GM18858 (cell line): ENCODE data around the gene PGAP1.
"Not testable (repeated sequence)": the region's sequence is repeated elsewhere in the genome, so short reads cannot be mapped to it uniquely, and the experiment has no call there.

Experiments used
- ATAC-seq: cut with Tn5 transposase; IDR thresholded peaks from one replicate; pipeline ENCODE4 v1.9.1; 2021; ENCODE audit not compliant: unreplicated experiment

Gene PGAP1

GRCh38 chr2:196952936-196953335 lies 26.4 kb upstream of the PGAP1 start:
- ATAC-seq, result no peak

DNA sequence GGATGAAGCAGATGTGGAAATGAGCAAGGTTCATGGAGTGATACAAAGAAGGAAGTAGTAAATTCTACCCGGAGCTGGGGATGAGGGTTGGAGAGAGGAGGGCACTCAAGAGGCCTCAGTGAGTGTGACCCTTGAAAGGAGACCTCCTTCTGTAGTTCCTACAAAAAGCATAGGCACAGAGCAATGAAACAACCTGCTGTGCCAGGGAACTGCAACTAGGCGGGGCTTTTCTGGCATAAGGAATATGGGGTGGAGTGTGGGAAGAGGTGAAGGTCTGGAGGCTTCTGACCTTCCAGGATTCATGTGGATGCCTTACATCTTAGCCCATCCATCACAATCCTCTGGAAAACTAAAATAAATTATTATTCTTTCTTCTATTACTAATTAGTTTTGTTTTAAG lies 25.5 kb upstream of the PGAP1 start:
- ATAC-seq, result no peak

- no peak for ATAC-seq
These were observed 22.6 kb upstream of the PGAP1 start for GRCh38 chr2:196949116-196949515.

- ATAC-seq, result peak; percentile 94
These were observed 18.1 kb upstream of the PGAP1 start for GRCh38 chr2:196944570-196944969.

- no peak for ATAC-seq
These were observed 15.0 kb upstream of the PGAP1 start for GRCh38 chr2:196941398-196942078.

DNA sequence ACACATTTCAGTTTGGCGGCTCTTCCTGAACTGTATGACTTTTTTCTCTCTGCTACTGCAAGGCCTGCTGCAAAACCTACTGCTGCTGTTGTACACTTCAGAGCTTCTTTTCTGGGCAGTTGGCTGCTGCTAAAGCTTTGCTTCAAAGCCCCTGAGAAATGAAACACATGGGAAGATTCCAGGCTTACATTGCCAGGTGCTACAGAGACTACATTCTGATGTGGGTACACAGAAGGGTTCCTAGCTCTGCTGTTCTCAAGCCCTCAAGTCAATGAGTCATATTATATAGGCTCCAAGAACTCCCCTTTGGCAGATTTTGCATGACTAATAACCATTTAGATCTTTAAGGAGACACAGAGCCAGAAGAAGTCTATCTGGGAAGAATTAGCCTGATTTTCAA lies 12.9 kb upstream of the PGAP1 start:
- no peak for ATAC-seq

- ATAC-seq, result no peak
These were observed 8.9 kb upstream of the PGAP1 start for GRCh38 chr2:196935432-196935831.

DNA sequence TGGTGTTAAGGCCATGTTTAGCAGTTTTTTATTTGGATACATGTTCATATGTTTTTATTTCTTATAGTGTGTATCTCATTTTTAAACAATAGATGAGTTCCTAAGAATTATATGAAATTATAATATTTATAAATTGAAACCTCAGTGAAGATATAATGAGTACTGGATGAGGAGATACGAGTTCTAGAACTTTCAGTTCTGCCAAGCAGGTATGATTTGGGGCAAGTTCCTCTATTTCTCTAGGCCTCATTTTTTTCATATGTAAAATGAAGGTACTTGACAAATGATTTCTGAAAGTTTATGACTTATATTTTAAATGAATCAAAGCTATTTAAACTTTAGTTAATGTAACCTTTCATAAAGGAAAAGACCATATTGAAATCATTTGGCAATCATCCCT lies 8.2 kb upstream of the PGAP1 start:
- ATAC-seq, result no peak

- no peak for ATAC-seq
These were observed 5.0 kb upstream of the PGAP1 start for GRCh38 chr2:196931555-196931954.

DNA sequence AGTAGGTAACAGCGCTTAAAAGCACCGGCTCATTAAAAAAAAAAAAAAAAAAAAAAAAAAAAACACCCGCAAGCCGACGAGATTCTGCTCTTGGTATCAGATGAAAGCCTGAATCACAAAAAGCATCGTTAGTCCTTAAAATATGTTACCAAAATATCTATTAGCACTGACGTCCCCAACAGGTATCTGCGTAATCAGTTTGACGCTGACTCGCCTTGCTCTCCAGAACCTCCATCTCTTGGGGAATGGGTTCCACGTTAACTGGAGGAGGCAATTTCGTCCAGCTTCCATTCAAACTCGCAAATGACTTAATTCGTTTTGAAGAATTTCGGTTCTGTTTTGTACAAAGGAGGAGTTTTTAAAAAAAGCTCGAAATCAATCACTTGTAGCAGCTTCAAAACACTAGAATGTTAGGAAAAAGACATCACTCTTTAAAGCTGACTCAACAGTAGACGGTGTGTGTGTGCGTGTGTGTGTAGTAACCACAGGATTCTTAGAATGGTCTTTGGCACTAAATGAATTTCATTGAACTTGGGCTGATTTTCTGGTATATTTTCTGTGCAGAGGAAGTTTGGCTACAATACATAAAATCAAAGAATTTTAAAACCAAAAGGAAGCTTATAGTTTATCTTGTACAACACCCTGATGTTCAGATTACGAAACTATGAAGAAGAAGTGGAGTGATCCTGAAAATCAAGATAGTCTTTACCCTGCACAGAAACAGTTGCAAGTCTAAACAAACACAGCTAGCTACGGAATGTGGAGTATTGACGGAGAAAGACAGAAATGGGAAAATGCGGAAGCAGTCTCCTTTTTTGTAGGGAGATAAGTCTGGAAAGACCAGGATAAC lies 1.1 kb upstream of the PGAP1 start:
- ATAC-seq, result no peak

DNA sequence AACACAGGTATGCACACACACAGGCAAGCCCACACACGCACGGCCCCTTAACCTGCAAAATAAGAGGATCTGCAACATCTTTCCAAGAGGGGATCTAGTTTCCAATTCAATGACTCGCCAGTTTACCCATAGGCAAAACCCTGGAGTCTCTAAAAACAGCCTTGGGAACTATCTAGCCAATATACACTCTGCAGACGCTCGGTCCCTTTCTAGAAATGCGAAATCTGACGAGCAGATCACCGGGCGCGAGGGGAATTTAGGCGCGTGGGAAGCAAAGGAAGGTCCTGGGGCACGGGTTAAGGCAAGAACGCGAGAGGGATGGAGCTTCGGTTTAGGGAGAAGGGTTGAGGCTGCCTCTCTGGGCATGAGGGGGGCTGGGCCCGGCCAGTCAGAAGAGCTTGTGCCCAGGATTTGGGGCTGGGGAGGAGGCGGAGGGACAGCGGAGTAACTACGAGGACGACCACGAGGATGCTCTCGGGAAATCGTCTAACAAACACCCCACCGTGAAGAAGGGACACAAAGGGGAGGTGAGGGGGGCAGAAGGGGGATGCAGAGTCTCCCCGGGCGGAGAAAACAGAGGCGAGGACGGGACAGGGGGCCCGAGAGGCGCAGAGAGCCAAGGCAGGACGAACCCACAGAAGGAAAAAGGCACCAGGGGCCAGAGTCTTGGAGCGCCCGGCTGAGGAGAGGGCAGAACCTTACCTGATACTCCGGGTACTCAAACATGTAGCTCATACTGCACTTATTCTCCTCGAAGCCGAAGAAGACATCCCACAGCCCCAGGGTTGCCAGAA lies 542 bp downstream of the PGAP1 start:
- ATAC-seq, result no peak

DNA sequence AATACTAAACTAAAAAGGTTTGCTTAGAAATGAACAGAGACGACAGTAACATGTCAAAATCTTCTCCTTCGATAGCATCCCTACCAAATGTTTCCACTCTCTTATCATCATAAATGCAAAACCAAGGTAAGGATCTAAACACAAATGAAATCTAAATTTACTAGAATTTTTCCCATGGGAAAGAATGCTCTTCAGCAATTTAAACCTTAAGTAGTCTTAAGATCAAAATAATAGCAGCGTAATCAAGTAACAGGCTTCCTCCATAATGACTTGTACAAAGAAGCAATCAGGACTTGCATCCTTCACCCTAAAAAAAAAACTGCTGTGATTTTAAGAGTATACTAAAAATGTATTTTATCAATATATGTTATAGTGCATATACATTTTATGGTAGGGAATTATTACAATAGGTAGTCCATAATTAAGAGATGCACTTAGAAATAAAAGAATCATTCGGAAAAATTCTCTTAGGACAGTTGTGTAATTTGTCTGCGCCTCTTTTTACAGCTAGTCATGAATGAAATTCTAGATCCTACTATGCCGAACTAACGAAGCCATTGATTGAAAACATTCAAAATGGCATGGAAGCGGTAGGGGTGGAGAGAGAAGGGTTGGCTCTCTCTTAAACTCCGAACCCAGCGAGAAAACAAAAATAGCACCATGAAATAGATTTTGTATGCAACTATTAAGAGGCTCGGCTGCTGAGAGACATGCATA lies 1.3 kb downstream of the PGAP1 start:
- no peak for ATAC-seq

- no peak for ATAC-seq
These were observed 2.5 kb downstream of the PGAP1 start for GRCh38 chr2:196924051-196924450.

- ATAC-seq, result no peak
These were observed 7.6 kb downstream of the PGAP1 start for GRCh38 chr2:196918927-196919326.

GRCh38 chr2:196917802-196918201 lies 8.7 kb downstream of the PGAP1 start:
- ATAC-seq, result no peak

DNA sequence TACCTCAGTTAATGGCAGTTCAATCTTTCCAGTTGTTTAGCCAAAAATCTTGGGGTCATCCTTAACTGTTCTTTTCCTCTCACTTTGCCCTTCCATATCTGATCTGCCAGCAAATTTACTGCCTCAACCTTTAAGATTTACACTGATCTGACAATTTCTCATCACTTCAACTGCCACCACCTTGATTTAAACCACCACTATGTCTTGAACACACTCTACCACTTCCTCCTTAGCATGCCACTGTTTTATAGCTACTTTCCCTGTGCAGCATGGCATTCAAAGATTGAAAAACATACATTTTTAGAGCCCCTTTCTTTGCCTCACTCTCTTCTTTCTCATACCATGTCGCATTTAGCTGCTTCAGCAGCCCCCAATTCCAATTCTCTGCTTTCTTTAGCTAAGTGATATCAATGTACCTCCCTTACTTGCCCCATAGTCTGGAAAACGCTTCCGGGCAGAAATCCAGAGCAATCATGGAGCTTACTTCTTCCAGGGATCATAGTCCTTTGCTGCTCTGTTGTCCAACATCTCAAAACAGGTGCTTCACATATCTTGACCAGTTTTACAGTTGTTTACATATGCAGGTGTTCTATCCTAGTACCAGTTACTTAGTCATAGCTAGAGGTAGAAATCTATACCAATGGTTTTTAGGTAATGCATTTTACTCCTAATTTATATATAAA lies 10.9 kb downstream of the PGAP1 start:
- peak; percentile 33 for ATAC-seq

DNA sequence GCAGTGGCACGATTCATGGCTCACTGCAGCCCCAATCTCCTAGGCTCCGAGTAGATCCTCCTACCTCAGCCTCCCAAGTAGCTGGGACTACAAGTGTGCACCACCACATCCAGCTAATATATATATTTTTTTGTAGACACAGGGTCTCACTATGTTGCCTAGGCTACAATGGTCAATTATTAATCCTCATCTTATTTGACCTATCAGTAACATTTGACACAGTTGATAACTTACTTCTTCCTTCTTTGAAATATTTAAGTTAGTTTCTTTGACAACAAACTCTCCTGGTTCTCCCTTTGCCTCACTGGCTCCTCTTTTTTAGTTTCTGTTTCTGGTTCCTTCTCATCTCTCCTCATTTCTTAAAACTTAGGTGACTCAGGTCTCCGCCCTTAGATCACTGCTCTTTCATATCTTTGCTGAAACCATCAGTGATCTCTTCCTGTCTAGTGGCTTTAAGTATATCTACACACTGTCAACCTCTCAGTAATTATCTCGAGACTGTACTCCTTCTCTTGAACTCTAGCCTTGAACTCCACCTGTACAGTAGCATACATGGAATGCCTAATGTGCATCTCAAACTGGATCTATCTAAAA lies 11.5 kb downstream of the PGAP1 start:
- peak; percentile 80 for ATAC-seq

GRCh38 chr2:196913691-196914090 lies 12.8 kb downstream of the PGAP1 start:
- ATAC-seq, result no peak

GRCh38 chr2:196905365-196905764 lies 21.1 kb downstream of the PGAP1 start:
- not testable (repeated sequence) for ATAC-seq

- no peak for ATAC-seq
These were observed 23.7 kb downstream of the PGAP1 start for GRCh38 chr2:196902828-196903227.
